HepG2 (cell line): Measurements from ENCODE around the gene CCDC69. TPM values are rescaled to one million over a fixed set of nuclear protein-coding genes. Genes with fewer than 3 reads are reported as not detected.
A peak's percentile ranks its signal among the peaks of the same experiment; 100 is the strongest.

Experiments used
- ATAC-seq: fragments of 200-7000 bp; cut with Tn5 transposase; 3 replicates; pipeline ENCODE4 v1.9.1; 2020; ENCODE audit warnings: mild to moderate bottlenecking, moderate library complexity
- BruUV-seq: library from RNA; stranded (reverse); fragments of 400-500 nt; replicated peaks from 2 replicates; lab custom pipeline; 2021; lab: Mats Ljungman, UMichigan
- CTCF ChIA-PET: fragments of 300-600 bp; formaldehyde crosslinking; extraction: SDS; loops from one replicate; lab custom pipeline; 2021; ENCODE audit warnings: low total read pairs, inconsistent platforms, low intra/inter-chr PET ratio; lab: Yijun Ruan, JAX
- POLR2A ChIA-PET: fragments of 350-600 bp; sonication (Branson Sonifier 250); formaldehyde crosslinking; loops from one replicate; lab custom pipeline; 2020; ENCODE audit warnings: antibody characterized with exemption, inconsistent platforms; lab: Yijun Ruan, JAX
- DNase-seq: peaks from one replicate; pipeline ENCODE4 v3.0.0-alpha.2; 2015; ENCODE audit warnings: low spot score
- FAIRE-seq: peaks from 3 replicates; lab custom pipeline; 2011; peaks lifted over from hg19 to GRCh38; lab: Jason Lieb, UNC
- H2AFZ ChIP-seq: one replicate; pipeline ENCODE4 v1.6.1; 2011; ENCODE audit warnings: low read length, inconsistent platforms
- H3K27ac ChIP-seq: fragments of 300-600 bp; 3 replicates; pipeline ENCODE4 v1.8.0; 2011; ENCODE audit warnings: mixed run types, mild to moderate bottlenecking, mixed read lengths, low read length, inconsistent platforms; ENCODE audit not compliant: insufficient read depth; ENCODE audit errors: extremely low read length
- H3K27me3 ChIP-seq, 2 experiments: fragments of 200-600 bp in 1 of 2; 2 replicates in 1 of 2; 3 replicates in 1 of 2; pipeline versions ENCODE4 v1.6.0 to v1.8.0; 2011; ENCODE audit warnings: low read length in 2 of 2, mild to moderate bottlenecking in 2 of 2, moderate library complexity in 2 of 2, inconsistent platforms in 1 of 2; ENCODE audit not compliant: insufficient read depth in 2 of 2, control insufficient read depth in 1 of 2
- H3K36me3 ChIP-seq, 2 experiments: fragments of 200-600 bp in 1 of 2; replicated peaks in 1 of 2; 2 replicates in 1 of 2; 3 replicates in 1 of 2; pipeline versions ENCODE4 v1.5.1 to v1.8.0; 2011; ENCODE audit warnings: low read length in 2 of 2, inconsistent platforms in 1 of 2; ENCODE audit not compliant: insufficient read depth in 2 of 2, control insufficient read depth in 1 of 2
- H3K4me1 ChIP-seq: 2 replicates; pipeline ENCODE4 v1.5.1; 2012; ENCODE audit warnings: low read length, inconsistent platforms; ENCODE audit not compliant: insufficient read depth
- H3K4me2 ChIP-seq: 2 replicates; pipeline ENCODE4 v1.6.0; 2011; ENCODE audit warnings: low read depth, low read length, inconsistent platforms
- H3K4me3 ChIP-seq, 3 experiments: fragments of 200-600 bp in 1 of 3; sonication (generic), shearing (Covaris generic) in 1 of 3; replicated peaks in 1 of 3; 2 replicates each; pipeline ENCODE4 v1.5.1; 2011 to 2016; ENCODE audit warnings: low read length in 3 of 3, inconsistent platforms in 2 of 3, low read depth in 2 of 3, mild to moderate bottlenecking in 2 of 3, control low read depth in 1 of 3, mixed read lengths in 1 of 3; ENCODE audit not compliant: insufficient read depth in 1 of 3
- H3K79me2 ChIP-seq: one replicate; pipeline ENCODE4 v1.6.1; 2011; ENCODE audit warnings: low read length, inconsistent platforms; ENCODE audit not compliant: insufficient read depth
- H3K9ac ChIP-seq: 2 replicates; pipeline ENCODE4 v1.6.0; 2011; ENCODE audit warnings: mild to moderate bottlenecking, low read depth, low read length, inconsistent platforms; ENCODE audit not compliant: insufficient read depth
- H3K9me3 ChIP-seq: 2 replicates; pipeline ENCODE4 v1.5.1; 2012; ENCODE audit warnings: mild to moderate bottlenecking, low read length
- H4K20me1 ChIP-seq: 2 replicates; pipeline ENCODE4 v1.6.0; 2011; ENCODE audit warnings: inconsistent platforms, mild to moderate bottlenecking, low read length, moderate library complexity; ENCODE audit not compliant: insufficient read depth
- CEBPB ChIP-seq: IDR thresholded peaks from 2 replicates; pipeline ENCODE4 v1.6.1; 2011; ENCODE audit warnings: low read depth, low read length, improper control_type of control experiment, borderline replicate concordance
- DPF2 ChIP-seq: sonication (generic); formaldehyde crosslinking; IDR thresholded peaks from 2 replicates; pipeline ENCODE4 v1.4.0; 2020; ENCODE audit warnings: mild to moderate bottlenecking, low read depth, missing genetic modification reagents, borderline replicate concordance
- NCOR1 ChIP-seq: fragments of 200-600 bp; sonication (generic); IDR thresholded peaks from 2 replicates; pipeline ENCODE4 v1.7.0; 2017; ENCODE audit warnings: antibody characterized with exemption, low read length, borderline replicate concordance
- TAF1 ChIP-seq: sonication (generic); formaldehyde crosslinking; IDR thresholded peaks from 2 replicates; pipeline ENCODE4 v1.4.0; 2020; ENCODE audit warnings: missing genetic modification reagents
- USF2 ChIP-seq, 2 experiments: sonication (generic) in 1 of 2; formaldehyde crosslinking in 1 of 2; IDR thresholded peaks; 2 replicates each; pipeline versions ENCODE4 v1.5.1 to v1.6.1; 2011 to 2020; ENCODE audit warnings: borderline replicate concordance in 1 of 2, low read depth in 1 of 2, low read length in 1 of 2, mild to moderate bottlenecking in 1 of 2, missing genetic modification reagents in 1 of 2, moderate library complexity in 1 of 2
- ZBTB37 ChIP-seq: sonication (generic); formaldehyde crosslinking; IDR thresholded peaks from 2 replicates; pipeline ENCODE4 v1.4.0; 2020; ENCODE audit warnings: mild to moderate bottlenecking, missing genetic modification reagents
- ZBTB4 ChIP-seq: sonication (generic); formaldehyde crosslinking; IDR thresholded peaks from 2 replicates; pipeline ENCODE4 v1.4.0; 2020; ENCODE audit warnings: missing genetic modification reagents, mild to moderate bottlenecking, borderline replicate concordance
- WGBS: methylation state at CpG from one replicate; pipeline ENCODE4 v1.1.6; 2017; ENCODE audit warnings: low lambda C conversion rate; 5-methylcytosine and 5-hydroxymethylcytosine counted together
- in situ Hi-C: cut with HindIII; loops from 2 replicates; pipeline ENCODE4 v1.10.0; 2017; ENCODE audit warnings: low pct_unique_long_range_greater_than_20kb; ENCODE audit not compliant: extremely low pct_ligation_motif_present
- intact Hi-C: fragments of 100-400 bp; cut with micrococcal nuclease; formaldehyde crosslinking; loops from one replicate; pipeline ENCODE4 v1.10.0; 2022; ENCODE audit not compliant: unreplicated experiment
- polyA plus RNA-seq, 8 experiments: library from polyadenylated mRNA; depleted of rRNA in 3 of 8; stranded (reverse) in 7 of 8; unstranded in 1 of 8; fragments of >200 nt; fragmentation: Illumina TruSeq in 4 of 8; extraction: Trizol in 4 of 8; gene quantifications; 2 replicates each; pipeline versions ENCODE4 v1.2.1 to v1.2.3, GENCODE V29; 2011 to 2016; ENCODE audit warnings: low read depth in 4 of 8, missing spikeins in 1 of 8, mixed read lengths in 1 of 8; ENCODE audit not compliant: insufficient read depth in 1 of 8
- total RNA-seq, 5 experiments: library from RNA; depleted of rRNA; stranded (reverse); fragments of >200 nt; fragmentation: Illumina TruSeq; extraction: Trizol; gene quantifications; 2 replicates each; pipeline ENCODE4 v1.2.3, GENCODE V29; 2016; ENCODE audit warnings: low read depth in 1 of 5

Gene CCDC69
- total and polyA plus RNA-seq, 2 of the 13 experiments (the other 11 are each of a cell fraction or from before 2014, with no cell fraction given), result 12.2 to 45.2 TPM

- TF ChIP-seq ZBTB37 (no peak), DPF2 (CRISPR knock-in tag) (no peak)
Measured at GRCh38 chr5:151155775-151156506, 68.0 kb downstream of the CCDC69 start (continued).

GRCh38 chr5:151154931-151155774, 68.7 kb downstream of the CCDC69 start:
- Histone ChIP-seq H3K4me1 (peaks cover 65% of the 10 kb centered on the region), H3K4me3 (no peak overlapping the region), H2AFZ (no peak overlapping the region), H3K36me3 (0 out of 5 replicates have a peak, but pooled peaks cover 0 to 3% of the 10 kb centered on the region in 2 experiments), H4K20me1 (no peaks in the 10 kb centered on the region; the same call in 1 of the 2 replicates), H3K27ac (peak overlapping the region; percentile 74), H3K27me3 (no peaks in the 10 kb centered on the region), H3K4me2 (peak overlapping the region; percentile 96), H3K9ac (no peak overlapping the region), H3K9me3 (no peaks in the 10 kb centered on the region), H3K79me2 (peaks cover 39% of the 10 kb centered on the region)
- no peak for DNase-seq
- BruUV-seq, result no TSS peak
- in situ Hi-C loops, result no loop called here
- POLR2A ChIA-PET, result no interaction called here
- ATAC-seq, result no peak
- no peak for FAIRE-seq
- TF ChIP-seq TAF1 (CRISPR knock-in tag) (no peak), CEBPB (no peak), ZBTB4 (CRISPR knock-in tag) (no peak), USF2 (IDR thresholded peaks at IDR 0.05; ENCODE audit: low read depth, low read length) (no peak), USF2 (CRISPR knock-in tag; IDR thresholded peaks at IDR 0.05; ENCODE audit: borderline replicate concordance) (no peak), NCOR1 (no peak)
- 80% methylated on average over 7 of the region's 9 CpGs for WGBS
- CTCF ChIA-PET, result no interaction called here
- intact Hi-C loops, result no loop called here
